A673 (cell line): ENCODE data around the gene ADAMTS9.

ENCODE experiments used
- EZH2 ChIP-seq: fragments of 200-600 bp; sonication (generic); IDR thresholded peaks from 2 replicates; pipeline ENCODE4 v1.6.1; 2017; ENCODE audit warnings: borderline replicate concordance, low read depth, mild to moderate bottlenecking, mixed read lengths, antibody characterized with exemption, low read length; ENCODE audit not compliant: poor library complexity, severe bottlenecking
- TF ChIP-seq, protein P1 (sequence below): fragments of 300-800, 200-600 bp; sonication (generic); conservative IDR thresholded peaks from 2 replicates; pipeline ENCODE4 v1.5.1; 2017; ENCODE audit warnings: low read depth, mild to moderate bottlenecking, antibody characterized with exemption, low read length, moderate library complexity, mixed read lengths

DNA sequence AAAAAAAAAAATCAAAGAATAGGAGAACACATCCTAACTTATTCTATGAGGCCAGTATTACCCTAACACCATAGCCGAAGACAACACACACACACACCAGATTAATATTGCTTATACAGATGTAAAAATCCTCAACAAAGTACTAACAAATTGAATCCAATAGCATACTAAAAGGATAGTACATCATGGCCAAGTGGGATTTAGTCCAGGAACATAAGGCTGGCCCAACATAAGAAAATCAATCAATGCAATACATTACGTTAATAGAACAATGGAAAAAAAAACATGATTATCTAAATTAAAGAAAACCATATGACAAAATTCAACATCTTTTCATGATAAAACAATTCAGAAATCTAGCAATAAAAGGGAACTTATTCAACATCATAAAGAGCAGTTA, 79.1 kb downstream of the ADAMTS9 start:
- TF ChIP-seq, protein P1, sequence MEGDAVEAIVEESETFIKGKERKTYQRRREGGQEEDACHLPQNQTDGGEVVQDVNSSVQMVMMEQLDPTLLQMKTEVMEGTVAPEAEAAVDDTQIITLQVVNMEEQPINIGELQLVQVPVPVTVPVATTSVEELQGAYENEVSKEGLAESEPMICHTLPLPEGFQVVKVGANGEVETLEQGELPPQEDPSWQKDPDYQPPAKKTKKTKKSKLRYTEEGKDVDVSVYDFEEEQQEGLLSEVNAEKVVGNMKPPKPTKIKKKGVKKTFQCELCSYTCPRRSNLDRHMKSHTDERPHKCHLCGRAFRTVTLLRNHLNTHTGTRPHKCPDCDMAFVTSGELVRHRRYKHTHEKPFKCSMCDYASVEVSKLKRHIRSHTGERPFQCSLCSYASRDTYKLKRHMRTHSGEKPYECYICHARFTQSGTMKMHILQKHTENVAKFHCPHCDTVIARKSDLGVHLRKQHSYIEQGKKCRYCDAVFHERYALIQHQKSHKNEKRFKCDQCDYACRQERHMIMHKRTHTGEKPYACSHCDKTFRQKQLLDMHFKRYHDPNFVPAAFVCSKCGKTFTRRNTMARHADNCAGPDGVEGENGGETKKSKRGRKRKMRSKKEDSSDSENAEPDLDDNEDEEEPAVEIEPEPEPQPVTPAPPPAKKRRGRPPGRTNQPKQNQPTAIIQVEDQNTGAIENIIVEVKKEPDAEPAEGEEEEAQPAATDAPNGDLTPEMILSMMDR: no peak
- no peak for TF ChIP-seq EZH2
